SK-N-SH (cell line): Measurements from ENCODE around the gene ADCY7.

Experiments
- TCF12 ChIP-seq: IDR thresholded peaks from 2 replicates; pipeline ENCODE4 v1.4.0; 2012
- TF ChIP-seq, protein P1 (sequence below): fragments of 200-600 bp; sonication (generic); IDR thresholded peaks from 2 replicates; pipeline ENCODE4 v1.6.1; 2017; ENCODE audit warnings: antibody characterized with exemption, mild to moderate bottlenecking, moderate library complexity

DNA sequence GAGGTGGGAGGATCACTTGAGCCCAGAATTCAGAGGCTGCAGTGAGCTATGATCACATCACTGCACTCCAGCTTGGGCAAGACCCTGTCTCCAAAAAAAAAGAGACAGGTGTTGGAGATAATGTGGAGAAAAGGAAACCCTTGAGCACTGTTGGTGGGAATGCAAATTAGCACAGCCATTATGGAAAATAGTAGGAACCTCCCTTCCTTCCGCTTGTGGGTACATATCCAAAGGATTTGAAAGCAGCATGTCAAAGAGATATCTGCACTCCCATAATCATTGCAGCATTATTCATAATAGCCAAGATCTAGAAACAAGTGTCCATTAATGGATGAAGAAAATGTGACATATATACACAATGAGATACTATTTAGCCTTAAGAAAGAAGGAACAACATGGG is 9.7 kb upstream of the ADCY7 start:
- TF ChIP-seq, protein P1, sequence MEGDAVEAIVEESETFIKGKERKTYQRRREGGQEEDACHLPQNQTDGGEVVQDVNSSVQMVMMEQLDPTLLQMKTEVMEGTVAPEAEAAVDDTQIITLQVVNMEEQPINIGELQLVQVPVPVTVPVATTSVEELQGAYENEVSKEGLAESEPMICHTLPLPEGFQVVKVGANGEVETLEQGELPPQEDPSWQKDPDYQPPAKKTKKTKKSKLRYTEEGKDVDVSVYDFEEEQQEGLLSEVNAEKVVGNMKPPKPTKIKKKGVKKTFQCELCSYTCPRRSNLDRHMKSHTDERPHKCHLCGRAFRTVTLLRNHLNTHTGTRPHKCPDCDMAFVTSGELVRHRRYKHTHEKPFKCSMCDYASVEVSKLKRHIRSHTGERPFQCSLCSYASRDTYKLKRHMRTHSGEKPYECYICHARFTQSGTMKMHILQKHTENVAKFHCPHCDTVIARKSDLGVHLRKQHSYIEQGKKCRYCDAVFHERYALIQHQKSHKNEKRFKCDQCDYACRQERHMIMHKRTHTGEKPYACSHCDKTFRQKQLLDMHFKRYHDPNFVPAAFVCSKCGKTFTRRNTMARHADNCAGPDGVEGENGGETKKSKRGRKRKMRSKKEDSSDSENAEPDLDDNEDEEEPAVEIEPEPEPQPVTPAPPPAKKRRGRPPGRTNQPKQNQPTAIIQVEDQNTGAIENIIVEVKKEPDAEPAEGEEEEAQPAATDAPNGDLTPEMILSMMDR = no peak
- TF ChIP-seq TCF12 = no peak
